ENCODE results near the gene DMRT2. TPM values are rescaled to one million over a fixed set of nuclear protein-coding genes. Genes with fewer than 3 reads are reported as not detected.
A peak's percentile ranks its signal among the peaks of the same experiment; 100 is the strongest.

DMRT2 gene
- total and polyA plus RNA-seq, 2 donors (not counting 1 experiment from before 2014, with no cell fraction given), result not detected

DNA sequence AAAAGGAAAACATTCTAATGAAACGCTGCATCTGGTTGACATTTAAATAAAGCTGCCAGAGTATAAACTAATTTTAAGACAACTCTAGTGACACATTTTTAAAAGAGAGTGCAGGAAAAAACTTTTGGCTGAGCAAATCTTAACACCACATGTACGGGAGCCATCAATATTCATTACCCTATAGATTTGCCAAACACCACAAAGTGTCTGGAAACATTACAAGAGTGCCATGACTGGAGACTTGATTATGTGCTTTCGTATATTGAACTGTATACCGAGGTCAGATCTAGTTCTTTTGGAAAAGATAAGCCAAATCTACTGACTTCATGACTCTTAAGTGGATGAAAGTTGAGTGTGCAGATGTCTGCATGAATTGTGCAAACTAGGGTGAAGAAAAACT, 10.6 kb upstream of the DMRT2 start:
- ChIA-PET CTCF (no interaction called here), POLR2A (no interaction called here)
- WGBS (ENCODE audit: insufficient coverage), result no CpG with 5 or more reads among the region's 4 CpGs
- Histone ChIP-seq H2AFZ (ENCODE audit: insufficient read depth, low read depth, low read length, poor library complexity, severe bottlenecking) (no peak overlapping the region), H3K36me3 (replicated peaks in 1 of 2; ENCODE audit: control extremely low read depth in 1 of 2, control insufficient read depth in 1 of 2, extremely low read depth in 1 of 2, insufficient read depth in 2 of 2, low read length in 1 of 2) (no peaks in the 10 kb centered on the region), H3K27ac (ENCODE audit: low read length in 2 of 2) (no peak overlapping the region), H3K27me3 (replicated peaks in 1 of 4; ENCODE audit: control extremely low read depth in 1 of 4, control insufficient read depth in 3 of 4, insufficient read depth in 4 of 4, low read length in 3 of 4) (peaks cover 2 to 46% (median 28%) of the 10 kb centered on the region in 4 experiments), H3K4me1 (ENCODE audit: control insufficient read depth in 2 of 2, insufficient read depth in 2 of 2, low read length in 2 of 2) (peaks cover 5% of the 10 kb centered on the region in 2 donors), H3K4me3 (ENCODE audit: control extremely low read depth in 1 of 5, extremely low read depth in 1 of 5, insufficient read depth in 1 of 5, low read depth in 2 of 5, low read length in 4 of 5) (no peak overlapping the region), H3K9ac (ENCODE audit: low read length) (no peak overlapping the region), H3K4me2 (replicated peaks; ENCODE audit: low read depth, low read length, poor library complexity, severe bottlenecking) (no peak overlapping the region), H3K9me3 (ENCODE audit: control extremely low read depth in 1 of 3, control insufficient read depth in 2 of 3, insufficient read depth in 1 of 3, low read length in 2 of 3) (peaks cover 0 to 10% (median 0%) of the 10 kb centered on the region in 3 donors), H3K79me2 (ENCODE audit: control insufficient read depth, insufficient read depth, low read length) (no peaks in the 10 kb centered on the region), H4K20me1 (ENCODE audit: control insufficient read depth, insufficient read depth, low read length, poor library complexity, severe bottlenecking) (no peaks in the 10 kb centered on the region)
- no peak for ATAC-seq (ENCODE audit: low read depth)
- Mint-ChIP-seq H3K4me3 (no peak overlapping the region), H3K27me3 (peaks cover 53% of the 10 kb centered on the region), H3K9me3 (ENCODE audit: insufficient read depth) (no peaks in the 10 kb centered on the region), H3K27ac (no peak overlapping the region), H3K4me1 (peaks cover 5% of the 10 kb centered on the region)
- DNase-seq, result no peak
- intact Hi-C loops (cut with micrococcal nuclease), result no loop called here
- TF ChIP-seq, protein P1, sequence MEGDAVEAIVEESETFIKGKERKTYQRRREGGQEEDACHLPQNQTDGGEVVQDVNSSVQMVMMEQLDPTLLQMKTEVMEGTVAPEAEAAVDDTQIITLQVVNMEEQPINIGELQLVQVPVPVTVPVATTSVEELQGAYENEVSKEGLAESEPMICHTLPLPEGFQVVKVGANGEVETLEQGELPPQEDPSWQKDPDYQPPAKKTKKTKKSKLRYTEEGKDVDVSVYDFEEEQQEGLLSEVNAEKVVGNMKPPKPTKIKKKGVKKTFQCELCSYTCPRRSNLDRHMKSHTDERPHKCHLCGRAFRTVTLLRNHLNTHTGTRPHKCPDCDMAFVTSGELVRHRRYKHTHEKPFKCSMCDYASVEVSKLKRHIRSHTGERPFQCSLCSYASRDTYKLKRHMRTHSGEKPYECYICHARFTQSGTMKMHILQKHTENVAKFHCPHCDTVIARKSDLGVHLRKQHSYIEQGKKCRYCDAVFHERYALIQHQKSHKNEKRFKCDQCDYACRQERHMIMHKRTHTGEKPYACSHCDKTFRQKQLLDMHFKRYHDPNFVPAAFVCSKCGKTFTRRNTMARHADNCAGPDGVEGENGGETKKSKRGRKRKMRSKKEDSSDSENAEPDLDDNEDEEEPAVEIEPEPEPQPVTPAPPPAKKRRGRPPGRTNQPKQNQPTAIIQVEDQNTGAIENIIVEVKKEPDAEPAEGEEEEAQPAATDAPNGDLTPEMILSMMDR (IDR thresholded peaks at IDR 0.05), result no peak

DNA sequence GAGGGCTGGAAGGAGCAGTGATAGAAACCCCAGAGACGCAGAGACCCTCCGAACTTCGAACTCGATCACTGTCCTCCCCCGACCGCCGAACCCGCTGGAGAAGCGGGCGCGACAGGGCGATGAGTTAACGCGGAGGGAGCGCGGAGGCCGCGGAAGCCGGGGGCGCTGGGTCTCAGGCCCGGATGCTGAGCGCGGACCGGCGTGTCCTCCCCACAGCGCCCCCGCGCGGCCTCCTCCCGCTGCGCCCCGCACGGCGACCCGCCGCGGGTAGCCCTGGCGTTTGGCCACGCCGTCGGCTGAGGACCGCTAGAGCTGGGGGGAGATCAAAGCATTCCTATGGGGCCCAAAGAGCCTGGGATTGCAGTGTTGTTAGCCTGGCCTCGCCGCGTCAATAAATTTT, 7.7 kb upstream of the DMRT2 start:
- Histone ChIP-seq H3K4me1 (ENCODE audit: control insufficient read depth in 2 of 2, insufficient read depth in 2 of 2, low read length in 2 of 2) (peaks cover 20 to 23% of the 10 kb centered on the region in 2 donors), H3K9ac (ENCODE audit: low read length) (no peak overlapping the region), H3K4me3 (ENCODE audit: control extremely low read depth in 1 of 5, extremely low read depth in 1 of 5, insufficient read depth in 1 of 5, low read depth in 2 of 5, low read length in 4 of 5) (no peak overlapping the region), H3K9me3 (ENCODE audit: control extremely low read depth in 1 of 3, control insufficient read depth in 2 of 3, insufficient read depth in 1 of 3, low read length in 2 of 3) (peaks cover 0 to 39% (median 0%) of the 10 kb centered on the region in 3 donors), H2AFZ (ENCODE audit: insufficient read depth, low read depth, low read length, poor library complexity, severe bottlenecking) (no peak overlapping the region), H3K27me3 (replicated peaks in 1 of 4; ENCODE audit: control extremely low read depth in 1 of 4, control insufficient read depth in 3 of 4, insufficient read depth in 4 of 4, low read length in 3 of 4) (peaks cover 2 to 73% (median 51%) of the 10 kb centered on the region in 4 experiments), H3K27ac (ENCODE audit: low read length in 2 of 2) (no peak overlapping the region), H3K4me2 (replicated peaks; ENCODE audit: low read depth, low read length, poor library complexity, severe bottlenecking) (peak overlapping the region; percentile 38), H4K20me1 (ENCODE audit: control insufficient read depth, insufficient read depth, low read length, poor library complexity, severe bottlenecking) (no peaks in the 10 kb centered on the region), H3K36me3 (replicated peaks in 1 of 2; ENCODE audit: control extremely low read depth in 1 of 2, control insufficient read depth in 1 of 2, extremely low read depth in 1 of 2, insufficient read depth in 2 of 2, low read length in 1 of 2) (no peaks in the 10 kb centered on the region), H3K79me2 (ENCODE audit: control insufficient read depth, insufficient read depth, low read length) (no peaks in the 10 kb centered on the region)
- no peak for ATAC-seq (ENCODE audit: low read depth)
- Mint-ChIP-seq H3K4me1 (peaks cover 13% of the 10 kb centered on the region), H3K27ac (no peak overlapping the region), H3K9me3 (ENCODE audit: insufficient read depth) (no peaks in the 10 kb centered on the region), H3K4me3 (peak overlapping the region; percentile 37), H3K27me3 (peaks cover 57% of the 10 kb centered on the region)
- POLR2A ChIA-PET, result no interaction called here
- intact Hi-C loops (cut with micrococcal nuclease), result no loop called here
- peak; percentile 27 for DNase-seq
- 7% methylated on average over 43 of the region's 45 CpGs for WGBS (ENCODE audit: insufficient coverage)
- TF ChIP-seq, protein P1 (IDR thresholded peaks at IDR 0.05), result no peak
- no peak for TF ChIP-seq EZH2 (IDR thresholded peaks at IDR 0.05; ENCODE audit: borderline replicate concordance, insufficient read depth, low read depth, low read length, poor library complexity, severe bottlenecking)
- CTCF ChIA-PET, result no interaction called here
